IPS DF 19.7 (cell line): ENCODE results near the gene ARHGEF1.

Source experiments
- DNase-seq: peaks from one replicate; pipeline ENCODE4 v3.0.0-alpha.2; 2013; ENCODE audit warnings: low read depth, low spot score

ARHGEF1 gene

DNA sequence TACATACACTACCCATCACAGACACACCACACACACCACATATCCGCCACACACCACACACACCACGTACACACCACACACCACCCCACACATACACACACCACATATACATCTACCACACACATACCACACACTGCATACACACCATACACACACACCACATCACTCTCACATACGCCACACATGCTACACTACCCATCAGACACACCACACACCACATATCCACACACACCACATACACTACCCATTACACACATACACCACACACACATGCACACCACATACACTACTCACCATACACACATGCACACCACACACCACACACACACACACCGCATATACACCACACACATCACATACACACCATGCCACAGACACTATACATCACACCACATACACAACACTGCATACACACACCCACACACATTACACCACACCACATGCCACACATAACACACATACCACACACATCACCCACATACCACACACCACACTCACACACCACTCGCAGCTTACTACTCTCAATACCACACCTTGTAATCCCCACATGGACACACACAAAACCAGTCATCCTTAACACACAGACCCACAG is 35.8 kb downstream of the ARHGEF1 start:
- DNase-seq = no peak

DNA sequence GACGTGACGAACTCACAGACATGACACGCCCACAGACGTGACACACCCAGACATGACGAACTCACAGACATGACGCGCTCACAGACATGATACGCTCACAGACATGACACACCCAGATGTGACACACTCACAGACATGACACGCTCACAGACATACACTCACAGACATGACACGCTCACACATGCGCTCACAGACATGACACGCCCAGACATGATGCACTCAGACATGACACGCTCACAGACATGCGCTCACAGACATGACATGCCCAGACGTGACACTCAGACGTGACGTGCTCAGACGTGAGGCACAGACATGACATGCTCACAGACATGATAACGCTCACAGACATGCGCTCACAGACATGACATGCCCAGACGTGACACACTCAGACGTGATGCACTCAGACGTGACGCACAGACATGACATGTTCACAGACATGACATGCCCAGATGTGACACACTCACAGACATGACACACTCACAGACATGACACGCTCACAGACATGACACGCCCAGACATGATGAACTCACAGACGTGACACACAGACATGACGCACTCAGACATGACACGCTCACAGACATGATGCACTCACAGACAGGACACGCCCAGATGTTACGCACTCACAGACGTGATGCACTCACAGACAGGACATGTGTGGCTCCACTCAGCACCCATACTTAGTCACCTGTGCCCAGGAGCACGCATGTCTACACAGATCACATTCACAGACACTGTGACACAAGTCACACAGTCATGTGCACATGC is 37.1 kb downstream of the ARHGEF1 start:
- DNase-seq = no peak

DNA sequence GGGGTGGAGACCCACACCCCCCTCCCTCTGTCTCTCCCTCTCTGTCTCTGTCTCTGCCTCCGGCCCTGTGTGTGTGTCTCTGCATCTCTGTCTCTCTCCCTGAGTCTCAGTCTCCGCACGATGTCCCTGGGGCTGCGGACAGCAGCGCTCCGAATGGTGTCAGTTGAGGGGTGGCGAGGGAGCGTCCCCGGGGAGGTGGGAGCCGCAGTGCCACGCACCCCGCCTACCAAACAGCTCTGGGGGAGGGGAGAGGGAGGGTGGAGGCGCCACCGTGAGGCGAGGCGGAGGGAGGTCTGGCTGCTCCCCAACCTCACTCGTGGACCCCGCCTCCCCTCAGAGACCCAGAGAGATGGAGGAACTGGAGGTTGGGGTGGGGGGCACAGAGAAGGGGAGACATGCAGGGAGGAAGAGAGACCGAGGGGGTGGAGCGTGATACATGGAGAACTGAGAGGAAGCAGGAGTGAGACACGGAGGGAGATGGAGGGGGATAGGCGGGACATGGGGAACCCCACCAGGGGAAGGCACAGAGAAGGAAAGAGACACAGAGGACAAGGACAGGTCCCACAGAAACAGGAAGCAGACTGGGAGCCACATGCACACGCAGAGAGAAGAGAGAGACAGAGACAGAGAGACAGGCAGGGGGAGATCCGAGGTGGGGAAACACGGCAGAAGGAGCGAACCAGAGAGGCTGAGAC is 38.0 kb downstream of the ARHGEF1 start:
- no peak for DNase-seq

DNA sequence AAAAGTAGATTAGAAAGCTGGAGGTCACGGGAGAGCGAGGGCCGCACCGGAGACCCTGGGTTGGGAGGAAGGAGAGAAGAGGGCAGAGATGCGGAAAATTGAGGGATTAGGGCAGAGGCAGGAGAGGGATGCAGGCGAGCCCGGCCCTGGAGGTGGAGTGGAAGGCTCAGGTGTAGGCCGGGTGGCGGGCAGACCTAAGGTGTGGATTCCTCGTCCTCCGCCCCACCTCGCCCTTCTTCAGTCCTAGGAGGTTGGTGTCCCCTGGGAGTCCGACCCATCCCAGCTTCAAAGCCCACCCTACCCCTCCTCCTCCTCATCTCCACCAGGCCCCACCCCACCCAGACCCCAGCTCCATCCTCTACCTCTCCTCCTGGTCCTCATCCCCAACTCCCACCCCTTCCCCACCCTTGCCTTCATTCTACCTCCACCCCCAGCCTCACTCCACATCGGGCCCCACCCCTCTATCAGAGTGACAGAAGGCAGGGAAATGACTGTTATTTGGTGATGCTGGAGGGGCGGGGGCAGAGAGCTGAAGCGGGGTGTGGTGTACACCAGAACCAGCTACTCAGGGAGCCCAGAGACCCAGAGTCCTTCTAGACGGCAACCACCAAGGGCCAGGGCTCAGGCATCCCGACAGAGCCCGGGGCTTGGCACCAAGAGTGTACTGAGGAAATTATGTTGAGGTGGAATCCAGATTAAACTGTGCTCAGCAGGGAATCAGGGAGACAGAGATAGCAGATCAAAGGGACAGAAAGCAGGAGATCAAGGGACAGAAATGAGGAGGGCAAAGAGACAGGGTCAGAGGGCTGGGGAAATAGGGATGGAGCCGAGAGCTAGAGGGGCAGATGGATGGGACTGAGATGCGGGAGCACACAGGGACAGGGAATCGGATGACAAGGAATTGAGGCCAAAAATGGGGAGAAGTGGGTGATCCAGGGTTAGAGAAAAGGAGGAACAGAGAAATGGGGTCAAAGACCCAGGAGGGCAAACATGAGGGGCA is 38.9 kb downstream of the ARHGEF1 start:
- DNase-seq = no peak

DNA sequence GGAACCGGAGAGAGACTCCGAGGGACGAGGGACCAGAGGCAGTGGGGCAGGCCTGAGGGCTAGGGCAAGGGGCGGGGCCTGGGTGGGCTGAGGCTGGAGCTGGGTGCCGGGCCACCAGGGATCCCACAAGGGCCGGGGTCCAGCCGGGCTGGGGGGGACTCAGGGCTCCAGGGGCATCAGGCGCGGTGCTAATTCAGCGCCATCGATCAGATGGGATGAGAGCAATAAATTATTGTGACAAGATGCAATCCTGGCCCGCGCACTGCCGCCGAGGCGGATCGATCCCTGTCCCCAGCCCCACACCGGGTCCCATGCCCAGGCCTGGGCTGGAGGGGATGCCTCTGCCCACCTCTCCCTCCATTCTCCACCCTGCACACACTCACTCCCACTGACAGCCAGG is 39.6 kb downstream of the ARHGEF1 start:
- no peak for DNase-seq

DNA sequence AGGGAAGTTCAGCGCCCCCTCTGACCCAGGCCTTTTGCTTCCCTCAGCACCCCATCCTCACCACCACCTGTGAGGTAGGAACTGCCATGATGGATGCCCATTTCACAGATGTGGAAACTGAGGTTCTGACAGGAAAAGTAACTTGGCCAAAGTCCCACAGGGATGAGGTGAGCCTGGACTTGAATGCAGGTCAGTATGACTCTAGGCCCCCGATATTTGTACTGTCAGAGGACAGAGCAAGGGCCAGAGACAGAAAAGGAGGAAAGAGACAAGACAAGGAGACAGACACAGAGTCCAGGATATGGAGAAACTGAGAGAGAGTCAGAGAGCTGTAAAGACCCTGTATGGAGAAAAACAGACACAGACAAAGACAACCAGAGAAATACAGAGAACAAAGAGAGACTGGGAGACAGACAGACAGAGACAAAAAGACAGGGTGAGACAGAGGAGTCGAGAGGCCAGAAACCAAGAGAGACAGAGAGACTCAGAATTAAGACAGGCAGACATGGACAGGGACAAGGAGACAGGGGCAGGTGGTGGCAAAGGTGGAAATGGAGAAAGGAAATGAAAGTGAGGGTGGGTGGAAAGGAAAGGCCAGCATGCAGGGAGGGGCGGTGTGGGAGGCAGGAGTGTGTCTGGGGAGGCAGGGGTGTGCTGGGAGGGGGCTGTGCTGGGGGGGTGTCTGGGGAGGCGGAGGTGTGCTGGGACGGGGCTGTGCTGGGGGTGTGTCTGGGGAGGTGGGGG is 40.2 kb downstream of the ARHGEF1 start:
- no peak for DNase-seq

DNA sequence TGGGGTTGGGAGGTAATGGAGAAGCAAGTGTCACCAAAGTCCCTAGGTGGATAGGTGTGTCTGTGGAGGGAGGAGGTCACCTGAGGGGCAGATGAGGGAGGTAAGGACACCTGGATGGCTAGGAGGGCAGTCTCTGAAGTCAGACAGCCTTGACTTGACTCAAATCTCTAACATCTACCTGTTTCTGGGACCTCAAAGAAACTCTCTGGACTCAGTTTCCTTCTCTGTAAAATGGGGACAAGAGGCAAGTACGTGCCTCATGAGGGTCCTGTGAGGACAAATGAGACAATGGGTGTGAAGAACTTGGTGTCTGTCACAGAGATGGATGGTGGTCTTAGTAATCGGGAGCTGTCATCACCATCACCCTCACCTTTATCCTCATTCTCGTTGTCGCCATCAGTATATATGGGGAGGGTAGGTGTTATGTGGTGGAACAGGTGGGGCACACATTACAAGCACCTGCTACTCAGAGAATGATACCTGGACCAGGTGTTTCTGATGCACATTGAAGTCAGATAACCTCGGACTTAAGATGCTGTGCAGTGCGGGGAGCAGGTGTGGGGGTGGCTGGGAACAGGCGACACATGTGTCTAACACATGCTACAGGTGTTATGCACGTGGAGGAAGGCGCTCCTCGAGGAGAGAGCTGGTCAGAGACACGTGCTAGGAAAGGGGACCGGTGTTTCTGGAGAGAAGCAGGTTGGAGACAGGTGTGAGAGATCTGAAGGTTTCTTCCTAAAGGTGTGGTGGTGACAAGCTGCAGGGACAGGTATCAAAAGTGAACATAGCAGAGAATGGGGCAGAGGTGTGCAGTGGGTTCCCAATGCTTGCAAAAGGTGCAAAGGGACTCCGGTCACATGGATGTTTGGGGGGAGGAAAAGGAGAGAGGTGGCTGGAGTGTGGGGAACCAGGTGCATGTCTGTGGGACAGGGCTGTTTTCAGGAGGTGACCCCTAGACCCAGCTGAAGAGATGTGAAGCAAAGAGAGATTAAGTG is 41.5 kb downstream of the ARHGEF1 start:
- no peak for DNase-seq

DNA sequence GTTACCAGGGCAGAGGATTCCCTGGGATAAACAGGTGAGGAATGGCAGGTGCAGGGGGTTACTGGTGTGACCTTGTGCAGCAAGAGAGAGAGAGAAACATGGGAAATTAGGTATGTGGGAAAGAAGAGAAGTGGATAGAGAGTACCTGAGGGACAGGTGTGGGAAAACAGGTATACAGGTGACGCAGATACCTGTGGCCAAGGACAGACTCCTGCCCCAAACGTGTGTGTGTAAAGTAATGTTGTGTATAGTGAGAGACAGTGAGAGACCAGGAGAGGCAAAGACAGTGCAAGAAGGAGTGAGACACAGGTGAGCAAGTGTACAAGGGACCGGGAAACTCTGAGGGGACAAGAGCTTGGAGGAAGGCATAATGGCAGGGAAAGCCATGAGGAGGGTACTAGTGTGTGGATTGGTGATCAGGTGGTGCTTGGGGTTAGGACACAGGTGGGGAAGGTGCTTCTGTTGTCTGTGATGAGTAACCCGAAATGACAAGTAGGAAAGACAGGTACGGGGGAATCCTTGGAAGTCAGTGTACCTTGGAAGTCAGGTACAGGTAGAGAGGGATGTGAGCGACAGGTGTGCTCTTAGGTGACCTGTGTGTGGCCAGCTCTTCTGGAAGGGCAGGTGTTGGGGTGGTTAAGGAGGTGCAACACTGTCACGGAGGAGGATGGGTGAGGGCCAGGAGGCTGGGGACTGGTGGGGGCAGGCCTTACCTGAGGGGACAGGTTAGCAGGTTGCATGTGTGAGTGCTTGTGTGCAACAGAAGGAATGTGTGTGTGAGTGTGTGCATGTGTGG is 42.4 kb downstream of the ARHGEF1 start:
- no peak for DNase-seq

DNA sequence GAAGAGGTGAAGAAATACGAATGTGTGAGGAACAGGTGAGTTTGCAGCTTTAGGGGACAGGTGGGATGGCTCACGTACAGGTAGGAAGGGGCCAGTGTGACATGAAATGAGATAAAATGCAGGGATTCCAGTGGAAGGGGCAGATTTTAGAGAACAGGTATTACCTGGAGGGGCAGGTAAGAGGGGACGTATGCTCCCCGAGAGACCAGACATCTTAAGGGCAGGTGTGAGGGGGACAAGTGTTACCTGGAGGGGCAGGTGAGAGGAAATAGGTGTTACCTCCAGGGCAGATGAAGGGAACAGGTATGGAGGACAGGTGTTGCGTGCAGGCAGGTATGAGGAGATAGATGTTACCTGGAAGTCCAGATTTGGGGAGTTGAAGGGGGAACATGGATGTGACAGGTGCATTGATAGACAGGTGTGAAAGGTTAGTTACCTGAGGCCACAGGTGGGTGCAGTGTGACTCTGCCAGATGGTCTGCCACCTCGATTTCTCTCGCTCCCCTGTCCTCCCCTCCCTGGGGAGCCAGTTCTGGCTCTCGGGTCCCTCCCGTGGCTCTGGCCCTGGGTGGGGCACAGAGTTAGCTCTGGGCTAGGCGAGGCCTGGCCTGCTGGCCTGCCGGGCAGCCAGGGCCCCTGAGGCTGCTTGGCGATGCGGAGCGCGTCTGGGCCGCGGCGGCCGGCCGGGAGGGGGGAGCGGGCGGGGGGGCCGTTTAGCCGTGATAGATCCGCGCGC is 43.2 kb downstream of the ARHGEF1 start:
- DNase-seq = no peak

DNA sequence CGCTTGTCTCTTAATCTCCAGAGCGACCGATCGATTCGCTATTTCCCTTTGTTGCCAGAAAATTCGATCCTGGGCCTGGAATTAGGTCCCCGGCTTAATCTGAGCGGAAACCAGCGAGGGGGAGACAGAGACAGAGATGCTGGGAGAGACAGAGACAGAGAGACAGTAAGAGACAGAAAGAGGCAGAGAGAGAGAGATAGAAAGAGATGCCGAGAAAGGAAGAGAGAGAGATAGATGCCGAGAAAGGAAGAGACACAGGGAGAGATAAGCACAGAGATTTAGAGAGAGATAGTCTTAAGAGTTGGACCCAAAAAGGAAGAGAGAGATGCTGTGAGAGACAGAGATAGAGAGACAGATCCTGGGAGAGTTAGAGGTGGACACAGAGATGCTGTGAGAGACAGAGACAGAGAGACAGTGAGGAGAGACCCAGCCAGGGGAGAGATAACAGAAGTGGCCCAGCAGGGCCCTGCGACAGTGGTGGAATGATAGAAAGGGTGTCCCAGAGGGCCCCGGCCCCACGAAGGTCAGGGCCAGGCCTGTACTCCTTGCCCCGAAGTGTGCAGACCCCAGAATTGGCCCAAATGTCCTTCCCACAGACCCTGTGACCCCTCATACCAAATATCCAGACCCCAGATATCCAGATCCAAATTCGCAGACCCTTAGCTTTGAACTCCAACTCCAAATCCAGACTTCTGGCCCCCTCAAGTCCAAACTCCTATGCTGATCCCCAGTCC is 43.9 kb downstream of the ARHGEF1 start:
- no peak for DNase-seq

DNA sequence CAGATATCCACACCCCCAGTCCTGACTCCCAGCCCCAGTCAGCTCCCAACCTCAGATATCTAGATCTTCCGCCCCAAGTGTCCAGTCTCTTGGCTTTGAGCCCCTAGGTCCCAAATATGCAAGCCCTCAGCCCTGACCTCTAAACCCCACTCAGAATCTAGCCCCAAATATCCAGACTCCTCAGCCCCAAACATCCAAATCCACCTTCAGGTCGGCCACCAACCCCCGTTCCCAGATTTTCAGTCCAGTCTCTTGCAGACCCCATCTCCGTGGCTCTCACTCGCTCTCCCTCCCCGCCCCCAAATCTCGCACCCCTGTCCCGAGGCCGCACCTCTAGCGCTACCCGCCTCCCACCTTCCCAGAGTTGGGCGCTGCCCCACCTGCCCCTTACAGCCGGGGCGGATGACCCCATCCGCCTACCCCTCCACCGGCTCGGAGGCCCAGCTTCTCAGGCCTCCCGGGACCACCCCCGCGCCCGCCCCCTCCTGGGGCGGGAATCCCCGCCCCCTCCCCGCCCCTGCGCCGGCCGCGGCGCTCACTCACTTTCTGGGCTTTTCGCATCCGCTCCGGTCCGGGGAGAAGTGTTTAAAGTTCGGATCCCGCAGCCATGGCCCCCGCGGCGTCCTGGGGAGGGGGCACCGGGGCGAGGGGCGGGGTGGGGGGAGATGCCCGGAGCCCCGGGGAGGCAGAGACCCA is 44.7 kb downstream of the ARHGEF1 start:
- no peak for DNase-seq

DNA sequence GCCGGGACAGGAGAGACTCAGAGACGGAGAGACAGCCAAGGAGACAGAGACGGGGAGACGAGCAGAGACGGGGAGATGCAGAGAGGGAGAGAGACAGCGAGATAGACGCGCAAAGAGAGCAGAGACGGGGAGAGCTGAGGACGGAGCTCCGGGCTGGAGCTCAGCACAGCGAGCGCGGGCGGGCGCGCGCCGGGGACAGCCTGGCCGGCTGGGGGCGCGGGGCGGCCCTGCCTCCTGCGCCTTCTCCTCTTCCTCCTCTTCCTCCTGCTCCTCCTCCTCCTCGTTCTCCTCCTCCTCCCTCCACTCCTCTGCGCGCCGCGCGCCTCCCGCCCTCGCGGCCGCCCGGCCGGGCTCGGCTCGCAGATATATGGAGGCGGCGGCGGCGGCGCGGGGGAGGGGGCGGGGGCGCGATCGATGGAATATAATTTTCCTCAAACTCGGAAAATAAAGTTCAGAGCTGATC is 45.3 kb downstream of the ARHGEF1 start, which contains the start of gene ERFL:
ERFL (minus strand) TSS at position 229 of the 463 bp plus-strand sequence. CDS start 15,530 bp downstream, outside the sequence.
- no peak for DNase-seq

DNA sequence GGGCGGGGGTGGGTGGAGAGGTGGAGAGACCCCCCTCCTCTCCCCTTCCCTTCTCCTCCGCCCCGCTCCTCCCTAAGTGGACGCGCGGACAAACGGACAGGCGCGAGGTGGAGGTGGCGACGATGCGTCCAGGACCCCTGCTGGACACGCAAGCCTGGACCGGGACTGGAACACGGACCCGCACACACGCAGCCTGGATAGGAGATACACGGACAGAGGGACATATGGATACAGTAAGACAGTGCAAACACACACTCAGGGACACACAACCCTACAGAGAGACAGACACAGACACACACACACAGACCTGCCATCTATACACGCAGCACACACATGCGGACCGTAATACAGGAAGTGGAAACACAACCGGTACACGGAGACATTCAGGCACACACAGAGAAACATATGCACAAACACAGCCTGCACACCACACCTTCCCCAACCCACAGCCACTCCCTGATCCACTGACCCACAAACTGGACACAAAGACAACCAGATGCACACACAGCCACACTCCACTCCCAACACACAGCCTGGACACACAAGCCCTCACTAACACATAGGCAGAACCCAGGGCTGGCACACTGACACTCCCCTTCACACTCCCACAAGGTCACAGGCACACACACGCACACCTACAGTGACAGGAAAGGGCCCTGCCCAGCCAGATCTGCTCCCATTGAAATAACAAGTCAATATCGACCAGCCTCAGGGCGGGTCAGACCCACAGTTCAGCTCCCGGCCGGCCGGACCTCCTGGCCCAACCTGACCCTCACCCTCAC is 46.0 kb downstream of the ARHGEF1 start:
- no peak for DNase-seq

DNA sequence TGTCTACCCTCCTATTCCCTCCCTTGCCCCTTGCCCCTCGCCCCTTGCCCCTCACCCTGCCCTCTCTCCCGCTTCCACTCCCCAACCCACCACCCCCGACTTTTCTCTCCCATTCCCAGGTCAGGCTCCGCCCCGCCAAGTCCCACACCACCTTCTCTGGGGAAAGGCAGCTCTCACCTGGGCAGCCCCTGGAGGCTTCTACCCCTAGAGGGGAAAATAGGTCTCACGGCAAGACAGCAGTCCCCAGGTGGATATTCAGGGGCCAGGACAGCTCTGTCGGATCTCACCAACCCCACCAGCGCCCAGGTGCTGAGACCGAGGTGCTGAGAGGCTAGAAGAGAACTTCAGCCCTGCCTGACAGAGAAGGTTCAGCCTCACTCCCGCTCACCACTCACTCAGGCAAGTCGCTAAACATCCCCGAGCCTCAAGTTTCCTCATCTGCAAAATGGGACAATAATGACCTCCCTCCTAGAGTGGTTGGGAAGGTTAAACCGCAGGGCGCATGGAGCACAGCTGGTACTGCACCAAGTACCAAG is 46.6 kb downstream of the ARHGEF1 start:
- no peak for DNase-seq

DNA sequence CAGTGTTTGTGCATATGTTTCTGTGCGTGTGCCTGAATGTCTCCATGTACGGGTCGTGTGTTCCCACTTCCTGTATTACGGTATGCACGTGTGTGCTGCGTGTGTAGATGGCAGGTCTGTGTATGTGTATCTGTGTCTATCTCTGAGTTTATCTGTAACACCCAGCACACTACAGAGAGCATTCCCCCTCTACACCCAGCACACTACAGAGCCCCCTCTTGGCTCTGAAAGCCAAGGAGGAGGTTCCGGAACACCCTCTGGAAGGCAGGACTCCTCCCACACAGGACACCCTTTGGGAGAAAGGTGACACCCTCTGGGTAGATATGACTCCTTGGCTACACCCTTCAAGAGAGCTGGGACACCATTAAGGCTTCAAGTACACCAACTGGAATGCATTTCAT is 47.3 kb downstream of the ARHGEF1 start:
- no peak for DNase-seq
